HL-60 (cell line): Measurements from ENCODE around the gene XIRP2.

ENCODE experiments used
- DNase-seq, 2 experiments: peaks; one replicate each; pipeline ENCODE4 v3.0.0-alpha.2; 2010 to 2020; ENCODE audit warnings: low read depth in 1 of 2, low spot score in 1 of 2
- H3K27ac ChIP-seq: fragments of 250-450 bp; sonication (Bioruptor Pico); replicated peaks from 2 replicates; pipeline ENCODE4 v1.5.1; 2020; ENCODE audit warnings: mild to moderate bottlenecking, moderate library complexity
- H3K27me3 ChIP-seq: fragments of 250-450 bp; sonication (Bioruptor Pico); 2 replicates; pipeline ENCODE4 v1.5.1; 2021; ENCODE audit warnings: mild to moderate bottlenecking, moderate library complexity; ENCODE audit not compliant: insufficient read depth, poor library complexity, severe bottlenecking
- H3K4me3 ChIP-seq: replicated peaks from 2 replicates; pipeline ENCODE4 v1.5.1; 2011; ENCODE audit warnings: mild to moderate bottlenecking, control low read depth, low read length; ENCODE audit not compliant: insufficient read depth
- GABPA ChIP-seq: IDR thresholded peaks from 2 replicates; pipeline ENCODE4 v1.6.1; 2012; ENCODE audit warnings: low read depth
- POLR2AphosphoS5 ChIP-seq: IDR thresholded peaks from 2 replicates; pipeline ENCODE4 v1.6.1; 2012; ENCODE audit warnings: low read depth
- SPI1 ChIP-seq: IDR thresholded peaks from 2 replicates; pipeline ENCODE4 v1.6.1; 2012; ENCODE audit warnings: low read depth, mild to moderate bottlenecking, borderline replicate concordance
- TF ChIP-seq, protein P1 (sequence below): IDR thresholded peaks from 2 replicates; pipeline ENCODE4 v1.6.1; 2012; ENCODE audit warnings: low read depth; ENCODE audit not compliant: insufficient replicate concordance
- TF ChIP-seq, protein P2 (sequence below): IDR thresholded peaks from one replicate; pipeline ENCODE4 v1.5.1; 2011; ENCODE audit warnings: low read length, control low read depth, inconsistent platforms; ENCODE audit not compliant: insufficient read depth

Gene XIRP2

DNA sequence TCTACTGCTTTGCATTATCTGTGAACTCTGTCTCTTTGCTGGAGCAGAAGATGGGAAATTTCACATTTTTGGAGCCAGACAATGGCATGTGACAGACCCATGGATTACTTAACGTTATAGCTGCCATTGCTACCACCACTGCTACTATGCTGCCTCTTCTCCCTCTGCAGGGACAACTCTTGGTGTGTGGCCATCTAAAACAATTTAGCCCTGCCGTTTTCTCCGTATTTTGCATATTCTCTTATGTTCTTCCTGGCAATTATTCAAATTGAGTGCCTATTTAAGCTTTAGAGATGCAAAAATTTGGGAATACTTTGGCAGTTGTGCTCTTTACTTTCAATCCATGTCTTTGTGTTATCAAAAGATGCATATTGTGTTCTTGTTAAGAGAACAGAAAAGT, 386.8 kb downstream of the XIRP2 start:
- TF ChIP-seq GABPA = no peak
- TF ChIP-seq, protein P1, sequence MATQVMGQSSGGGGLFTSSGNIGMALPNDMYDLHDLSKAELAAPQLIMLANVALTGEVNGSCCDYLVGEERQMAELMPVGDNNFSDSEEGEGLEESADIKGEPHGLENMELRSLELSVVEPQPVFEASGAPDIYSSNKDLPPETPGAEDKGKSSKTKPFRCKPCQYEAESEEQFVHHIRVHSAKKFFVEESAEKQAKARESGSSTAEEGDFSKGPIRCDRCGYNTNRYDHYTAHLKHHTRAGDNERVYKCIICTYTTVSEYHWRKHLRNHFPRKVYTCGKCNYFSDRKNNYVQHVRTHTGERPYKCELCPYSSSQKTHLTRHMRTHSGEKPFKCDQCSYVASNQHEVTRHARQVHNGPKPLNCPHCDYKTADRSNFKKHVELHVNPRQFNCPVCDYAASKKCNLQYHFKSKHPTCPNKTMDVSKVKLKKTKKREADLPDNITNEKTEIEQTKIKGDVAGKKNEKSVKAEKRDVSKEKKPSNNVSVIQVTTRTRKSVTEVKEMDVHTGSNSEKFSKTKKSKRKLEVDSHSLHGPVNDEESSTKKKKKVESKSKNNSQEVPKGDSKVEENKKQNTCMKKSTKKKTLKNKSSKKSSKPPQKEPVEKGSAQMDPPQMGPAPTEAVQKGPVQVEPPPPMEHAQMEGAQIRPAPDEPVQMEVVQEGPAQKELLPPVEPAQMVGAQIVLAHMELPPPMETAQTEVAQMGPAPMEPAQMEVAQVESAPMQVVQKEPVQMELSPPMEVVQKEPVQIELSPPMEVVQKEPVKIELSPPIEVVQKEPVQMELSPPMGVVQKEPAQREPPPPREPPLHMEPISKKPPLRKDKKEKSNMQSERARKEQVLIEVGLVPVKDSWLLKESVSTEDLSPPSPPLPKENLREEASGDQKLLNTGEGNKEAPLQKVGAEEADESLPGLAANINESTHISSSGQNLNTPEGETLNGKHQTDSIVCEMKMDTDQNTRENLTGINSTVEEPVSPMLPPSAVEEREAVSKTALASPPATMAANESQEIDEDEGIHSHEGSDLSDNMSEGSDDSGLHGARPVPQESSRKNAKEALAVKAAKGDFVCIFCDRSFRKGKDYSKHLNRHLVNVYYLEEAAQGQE = no peak
- TF ChIP-seq, protein P2, sequence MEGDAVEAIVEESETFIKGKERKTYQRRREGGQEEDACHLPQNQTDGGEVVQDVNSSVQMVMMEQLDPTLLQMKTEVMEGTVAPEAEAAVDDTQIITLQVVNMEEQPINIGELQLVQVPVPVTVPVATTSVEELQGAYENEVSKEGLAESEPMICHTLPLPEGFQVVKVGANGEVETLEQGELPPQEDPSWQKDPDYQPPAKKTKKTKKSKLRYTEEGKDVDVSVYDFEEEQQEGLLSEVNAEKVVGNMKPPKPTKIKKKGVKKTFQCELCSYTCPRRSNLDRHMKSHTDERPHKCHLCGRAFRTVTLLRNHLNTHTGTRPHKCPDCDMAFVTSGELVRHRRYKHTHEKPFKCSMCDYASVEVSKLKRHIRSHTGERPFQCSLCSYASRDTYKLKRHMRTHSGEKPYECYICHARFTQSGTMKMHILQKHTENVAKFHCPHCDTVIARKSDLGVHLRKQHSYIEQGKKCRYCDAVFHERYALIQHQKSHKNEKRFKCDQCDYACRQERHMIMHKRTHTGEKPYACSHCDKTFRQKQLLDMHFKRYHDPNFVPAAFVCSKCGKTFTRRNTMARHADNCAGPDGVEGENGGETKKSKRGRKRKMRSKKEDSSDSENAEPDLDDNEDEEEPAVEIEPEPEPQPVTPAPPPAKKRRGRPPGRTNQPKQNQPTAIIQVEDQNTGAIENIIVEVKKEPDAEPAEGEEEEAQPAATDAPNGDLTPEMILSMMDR = no peak
- TF ChIP-seq POLR2AphosphoS5 = no peak
- TF ChIP-seq SPI1 = no peak
- no peak overlapping the region for H3K4me3 ChIP-seq
- no peak overlapping the region for H3K27ac ChIP-seq
- H3K27me3 ChIP-seq = no peaks in the 10 kb centered on the region
- DNase-seq = no peak

DNA sequence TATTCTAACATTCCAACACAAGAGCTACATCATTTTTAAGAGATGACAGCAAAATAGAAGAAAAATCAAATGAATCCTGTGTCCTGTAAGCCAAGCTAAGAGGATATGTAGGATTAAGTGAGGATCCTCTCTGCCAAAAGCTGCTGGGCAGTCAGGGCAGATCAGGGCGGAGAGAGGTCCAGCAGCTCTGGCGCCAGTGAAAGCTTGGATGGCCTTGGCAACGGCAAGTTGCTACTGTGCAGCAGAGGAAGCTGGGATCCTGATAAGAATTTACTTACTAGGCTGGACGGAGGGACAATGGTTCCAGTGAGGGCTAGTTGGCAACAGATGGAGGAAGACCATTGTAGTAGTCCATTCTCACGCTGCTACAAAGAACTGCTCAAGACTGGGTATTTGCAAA, 391.5 kb downstream of the XIRP2 start:
- TF ChIP-seq SPI1 = no peak
- no peak for DNase-seq
- no peaks in the 10 kb centered on the region for H3K27me3 ChIP-seq
- H3K27ac ChIP-seq = no peak overlapping the region
- no peak overlapping the region for H3K4me3 ChIP-seq

DNA sequence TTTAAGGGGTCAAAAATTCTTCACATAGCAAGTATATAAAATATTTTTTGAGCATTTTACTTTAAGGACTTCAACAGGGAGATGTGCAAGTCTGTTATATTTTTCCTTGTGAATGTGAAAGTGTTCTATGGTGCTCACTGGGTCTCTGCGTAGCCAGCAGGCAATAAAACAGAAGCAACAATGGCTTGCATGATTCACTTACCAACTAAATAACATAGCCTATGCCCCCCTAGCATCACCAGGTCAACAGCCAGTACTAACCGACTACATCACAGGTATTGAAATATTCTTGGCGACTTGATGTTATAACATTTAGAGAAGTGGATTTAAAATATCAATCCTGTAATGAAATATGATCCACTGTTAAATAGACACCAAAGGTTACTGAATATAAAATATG, 398.9 kb downstream of the XIRP2 start:
- Histone ChIP-seq H3K27me3 (peaks cover 14% of the 10 kb centered on the region), H3K4me3 (no peak overlapping the region), H3K27ac (no peak overlapping the region)
- no peak for TF ChIP-seq GABPA
- TF ChIP-seq, protein P2 = no peak
- TF ChIP-seq, protein P1 = no peak
- no peak for TF ChIP-seq SPI1
- no peak for TF ChIP-seq POLR2AphosphoS5
- no peak for DNase-seq

DNA sequence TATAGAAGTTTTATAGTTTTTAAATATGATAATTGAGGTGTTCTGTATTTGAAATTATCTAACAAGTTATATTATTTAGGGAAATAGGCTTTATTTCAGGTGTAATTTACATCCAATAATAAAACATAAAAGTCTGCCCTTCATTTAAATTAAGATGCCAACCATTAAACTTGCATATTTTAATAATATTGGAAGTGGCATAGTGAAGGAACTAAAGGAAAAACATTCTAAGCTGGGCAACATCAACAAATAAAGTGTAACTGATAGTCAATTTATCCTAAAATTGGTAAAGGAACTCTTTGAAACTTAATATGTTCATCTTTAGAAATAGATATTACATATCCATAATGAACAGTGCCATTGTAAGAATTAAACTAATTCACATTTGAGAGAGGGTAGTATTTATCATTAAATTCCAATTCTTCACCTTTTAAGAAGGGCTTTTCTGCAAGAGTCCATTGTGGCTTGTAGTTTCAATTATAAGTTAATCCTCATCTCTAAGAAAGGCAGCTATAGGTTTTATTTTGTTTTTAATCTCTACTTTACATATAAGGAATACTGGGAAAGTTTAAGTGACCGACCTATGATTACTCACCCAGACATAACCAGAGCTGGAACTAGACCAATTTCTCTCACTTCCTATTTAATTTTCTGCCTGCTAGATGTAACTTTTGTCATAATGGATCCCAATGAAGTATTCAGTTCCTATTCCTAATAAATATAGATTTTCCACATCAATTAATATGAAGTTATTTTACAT, 401.6 kb downstream of the XIRP2 start:
- peaks cover 28% of the 10 kb centered on the region for H3K27me3 ChIP-seq
- H3K4me3 ChIP-seq = no peak overlapping the region
- TF ChIP-seq, protein P1 = no peak
- no peak for TF ChIP-seq SPI1
- TF ChIP-seq, protein P2 = no peak
- no peak overlapping the region for H3K27ac ChIP-seq
- DNase-seq = no peak
